Suprapubic skin (tissue), 3 donors: ENCODE measurements around the gene ITIH5.

Experiments used
- POLR2AphosphoS5 ChIP-seq, 3 donors: sonication (generic); formaldehyde crosslinking; IDR thresholded peaks; one replicate each; pipeline ENCODE4 v1.6.1; 2017; ENCODE audit warnings: antibody characterized with exemption in 3 of 3
- TF ChIP-seq, protein P1 (sequence below), 2 donors: fragments of 200-600 bp in 1 of 2; fragments of 450-650 bp in 1 of 2; sonication (generic) in 1 of 2; IDR thresholded peaks; one replicate each; pipeline ENCODE4 v1.5.1; 2016 to 2019; ENCODE audit warnings: antibody characterized with exemption in 2 of 2, mild to moderate bottlenecking in 1 of 2, moderate library complexity in 1 of 2

- TF ChIP-seq, protein P1, sequence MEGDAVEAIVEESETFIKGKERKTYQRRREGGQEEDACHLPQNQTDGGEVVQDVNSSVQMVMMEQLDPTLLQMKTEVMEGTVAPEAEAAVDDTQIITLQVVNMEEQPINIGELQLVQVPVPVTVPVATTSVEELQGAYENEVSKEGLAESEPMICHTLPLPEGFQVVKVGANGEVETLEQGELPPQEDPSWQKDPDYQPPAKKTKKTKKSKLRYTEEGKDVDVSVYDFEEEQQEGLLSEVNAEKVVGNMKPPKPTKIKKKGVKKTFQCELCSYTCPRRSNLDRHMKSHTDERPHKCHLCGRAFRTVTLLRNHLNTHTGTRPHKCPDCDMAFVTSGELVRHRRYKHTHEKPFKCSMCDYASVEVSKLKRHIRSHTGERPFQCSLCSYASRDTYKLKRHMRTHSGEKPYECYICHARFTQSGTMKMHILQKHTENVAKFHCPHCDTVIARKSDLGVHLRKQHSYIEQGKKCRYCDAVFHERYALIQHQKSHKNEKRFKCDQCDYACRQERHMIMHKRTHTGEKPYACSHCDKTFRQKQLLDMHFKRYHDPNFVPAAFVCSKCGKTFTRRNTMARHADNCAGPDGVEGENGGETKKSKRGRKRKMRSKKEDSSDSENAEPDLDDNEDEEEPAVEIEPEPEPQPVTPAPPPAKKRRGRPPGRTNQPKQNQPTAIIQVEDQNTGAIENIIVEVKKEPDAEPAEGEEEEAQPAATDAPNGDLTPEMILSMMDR (IDR thresholded peaks at IDR 0.05): no peak
- TF ChIP-seq POLR2AphosphoS5 (IDR thresholded peaks at IDR 0.05): no peak
Observed at GRCh38 chr10:7565871-7566270, 100.9 kb downstream of the ITIH5 start.
